Nephron progenitor cell (in vitro differentiated cells): Measurements from ENCODE around the gene KNDC1.

ENCODE experiments used
- DNase-seq: peaks from one replicate; pipeline ENCODE4 v3.0.0; 2021
- H3K27ac Mint-ChIP-seq: 2 replicates; pipeline ENCODE4 v1.8.0; 2021; ENCODE audit warnings: mild to moderate bottlenecking, moderate library complexity, mixed read lengths
- H3K27me3 Mint-ChIP-seq: 2 replicates; pipeline ENCODE4 v1.8.0; 2021; ENCODE audit warnings: mild to moderate bottlenecking, low read depth, mixed read lengths; ENCODE audit not compliant: poor library complexity
- H3K36me3 Mint-ChIP-seq: 2 replicates; pipeline ENCODE4 v1.8.0; 2021; ENCODE audit warnings: low read depth, mixed read lengths
- H3K4me1 Mint-ChIP-seq: 2 replicates; pipeline ENCODE4 v1.8.0; 2021; ENCODE audit warnings: mixed read lengths
- H3K4me3 Mint-ChIP-seq: 2 replicates; pipeline ENCODE4 v1.8.0; 2021; ENCODE audit warnings: mild to moderate bottlenecking, moderate library complexity, mixed read lengths
- H3K9me3 Mint-ChIP-seq: 2 replicates; pipeline ENCODE4 v1.8.0; 2021; ENCODE audit warnings: mild to moderate bottlenecking, moderate library complexity, mixed read lengths
- TF ChIP-seq, protein P1 (sequence below): fragments of 200-600 bp; sonication (generic); IDR thresholded peaks from 2 replicates; pipeline ENCODE4 v1.5.0; 2021; ENCODE audit warnings: antibody characterized with exemption

The KNDC1 gene

DNA sequence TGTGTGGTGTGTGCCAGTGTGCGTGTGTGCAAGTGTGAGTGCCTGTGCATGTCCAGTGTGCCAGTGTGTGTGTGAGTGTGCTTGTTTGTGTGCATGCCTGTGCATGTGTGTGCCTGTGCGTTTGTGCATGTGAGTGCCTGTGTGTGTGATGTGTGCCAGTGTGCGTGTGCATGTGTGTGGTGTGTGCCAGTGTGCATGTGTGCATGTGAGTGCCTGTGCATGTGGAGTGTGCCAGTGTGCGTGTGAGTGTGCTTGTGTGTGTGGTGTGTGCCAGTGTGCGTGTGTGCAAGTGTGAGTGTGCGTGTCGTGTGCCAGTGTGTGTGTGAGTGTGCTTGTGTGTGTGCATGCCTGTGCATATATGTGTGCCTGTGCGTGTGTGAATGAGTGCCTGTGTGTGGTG is 38.5 kb upstream of the KNDC1 start:
- Mint-ChIP-seq H3K27ac (no peak overlapping the region), H3K4me1 (peaks cover 5% of the 10 kb centered on the region), H3K4me3 (no peak overlapping the region), H3K9me3 (peaks cover 20% of the 10 kb centered on the region), H3K27me3 (peaks cover 36% of the 10 kb centered on the region), H3K36me3 (no peaks in the 10 kb centered on the region)
- DNase-seq, result no peak
- TF ChIP-seq, protein P1, sequence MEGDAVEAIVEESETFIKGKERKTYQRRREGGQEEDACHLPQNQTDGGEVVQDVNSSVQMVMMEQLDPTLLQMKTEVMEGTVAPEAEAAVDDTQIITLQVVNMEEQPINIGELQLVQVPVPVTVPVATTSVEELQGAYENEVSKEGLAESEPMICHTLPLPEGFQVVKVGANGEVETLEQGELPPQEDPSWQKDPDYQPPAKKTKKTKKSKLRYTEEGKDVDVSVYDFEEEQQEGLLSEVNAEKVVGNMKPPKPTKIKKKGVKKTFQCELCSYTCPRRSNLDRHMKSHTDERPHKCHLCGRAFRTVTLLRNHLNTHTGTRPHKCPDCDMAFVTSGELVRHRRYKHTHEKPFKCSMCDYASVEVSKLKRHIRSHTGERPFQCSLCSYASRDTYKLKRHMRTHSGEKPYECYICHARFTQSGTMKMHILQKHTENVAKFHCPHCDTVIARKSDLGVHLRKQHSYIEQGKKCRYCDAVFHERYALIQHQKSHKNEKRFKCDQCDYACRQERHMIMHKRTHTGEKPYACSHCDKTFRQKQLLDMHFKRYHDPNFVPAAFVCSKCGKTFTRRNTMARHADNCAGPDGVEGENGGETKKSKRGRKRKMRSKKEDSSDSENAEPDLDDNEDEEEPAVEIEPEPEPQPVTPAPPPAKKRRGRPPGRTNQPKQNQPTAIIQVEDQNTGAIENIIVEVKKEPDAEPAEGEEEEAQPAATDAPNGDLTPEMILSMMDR, result no peak

DNA sequence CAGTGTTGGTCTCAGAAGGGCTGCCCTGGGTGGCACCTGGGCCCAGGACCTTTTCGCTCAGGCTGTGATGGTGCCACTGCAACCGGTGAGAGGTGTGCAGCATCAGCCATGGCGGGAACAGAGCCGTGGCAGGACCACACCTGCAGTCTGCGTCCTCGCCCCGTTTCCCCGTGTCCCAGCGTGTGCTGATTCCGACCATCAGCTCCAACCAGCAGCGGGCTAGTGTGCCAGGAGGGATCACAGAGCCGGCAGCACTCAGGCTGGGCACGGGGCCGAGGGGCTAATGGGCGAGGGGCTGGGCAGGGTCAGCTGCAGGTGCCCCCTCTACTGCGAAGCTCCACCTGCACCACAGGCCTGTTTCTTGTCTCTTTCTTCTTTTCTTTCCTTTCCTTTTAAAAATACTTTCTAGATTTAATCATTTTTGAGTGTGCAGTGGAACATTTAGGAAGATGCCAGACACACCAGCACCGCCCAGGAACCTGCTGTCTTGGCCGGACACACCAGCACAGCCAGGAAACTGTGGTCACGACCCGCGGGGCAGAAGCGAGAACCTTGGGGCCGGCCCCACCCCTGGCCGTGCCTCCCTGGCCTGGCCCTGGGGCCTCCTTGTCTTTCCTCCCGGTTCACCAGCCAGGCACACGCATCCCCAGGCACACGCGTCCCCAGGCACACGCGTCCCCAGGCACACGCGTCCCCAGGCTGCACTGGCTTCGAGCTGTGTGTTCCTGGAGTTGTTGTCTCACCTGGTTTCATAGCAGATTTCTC is 37.7 kb upstream of the KNDC1 start:
- no peak for DNase-seq
- Mint-ChIP-seq H3K27ac (no peak overlapping the region), H3K4me3 (no peak overlapping the region), H3K4me1 (peaks cover 5% of the 10 kb centered on the region), H3K27me3 (peaks cover 36% of the 10 kb centered on the region), H3K36me3 (no peaks in the 10 kb centered on the region), H3K9me3 (peaks cover 20% of the 10 kb centered on the region)
- TF ChIP-seq, protein P1, result no peak

DNA sequence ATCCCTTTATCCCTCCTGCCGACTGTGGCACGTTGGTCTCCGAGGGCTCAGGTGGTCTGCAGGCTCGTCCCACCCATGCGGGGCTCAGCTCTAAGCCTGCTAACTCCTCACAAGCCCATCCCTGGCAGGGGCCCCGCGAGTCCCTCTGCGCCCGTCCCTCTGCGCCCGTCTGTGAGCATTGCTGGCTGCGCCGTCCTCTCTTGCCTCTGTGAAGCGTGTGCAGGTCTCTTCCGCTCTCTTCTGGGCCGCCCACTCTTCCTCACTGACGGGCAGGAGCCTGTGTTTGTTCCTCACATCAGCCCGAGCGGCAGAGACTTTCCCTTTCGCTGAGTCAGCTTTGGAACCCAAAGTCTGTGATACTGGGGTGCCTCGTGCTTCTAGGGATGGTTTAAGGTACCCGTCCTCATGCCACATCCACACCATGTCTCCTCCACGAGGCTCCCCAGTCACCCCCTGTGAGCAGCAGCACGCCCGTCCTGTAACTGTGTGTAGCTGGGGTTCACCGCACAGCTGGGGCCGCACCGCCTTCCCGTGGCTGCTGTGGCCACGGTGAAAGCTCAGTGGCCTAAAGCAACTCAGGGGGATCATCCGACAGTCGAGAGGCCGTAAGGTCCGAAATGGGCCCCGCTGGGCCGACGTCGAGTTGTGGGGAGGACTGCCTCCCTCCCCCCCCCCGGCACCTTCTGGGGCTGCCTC is 36.8 kb upstream of the KNDC1 start:
- no peak overlapping the region for H3K27ac Mint-ChIP-seq
- DNase-seq, result no peak
- TF ChIP-seq, protein P1, result no peak
- H3K36me3 Mint-ChIP-seq, result no peaks in the 10 kb centered on the region
- peaks cover 5% of the 10 kb centered on the region for H3K4me1 Mint-ChIP-seq
- peaks cover 18% of the 10 kb centered on the region for H3K9me3 Mint-ChIP-seq
- H3K4me3 Mint-ChIP-seq, result no peak overlapping the region
- peaks cover 33% of the 10 kb centered on the region for H3K27me3 Mint-ChIP-seq

DNA sequence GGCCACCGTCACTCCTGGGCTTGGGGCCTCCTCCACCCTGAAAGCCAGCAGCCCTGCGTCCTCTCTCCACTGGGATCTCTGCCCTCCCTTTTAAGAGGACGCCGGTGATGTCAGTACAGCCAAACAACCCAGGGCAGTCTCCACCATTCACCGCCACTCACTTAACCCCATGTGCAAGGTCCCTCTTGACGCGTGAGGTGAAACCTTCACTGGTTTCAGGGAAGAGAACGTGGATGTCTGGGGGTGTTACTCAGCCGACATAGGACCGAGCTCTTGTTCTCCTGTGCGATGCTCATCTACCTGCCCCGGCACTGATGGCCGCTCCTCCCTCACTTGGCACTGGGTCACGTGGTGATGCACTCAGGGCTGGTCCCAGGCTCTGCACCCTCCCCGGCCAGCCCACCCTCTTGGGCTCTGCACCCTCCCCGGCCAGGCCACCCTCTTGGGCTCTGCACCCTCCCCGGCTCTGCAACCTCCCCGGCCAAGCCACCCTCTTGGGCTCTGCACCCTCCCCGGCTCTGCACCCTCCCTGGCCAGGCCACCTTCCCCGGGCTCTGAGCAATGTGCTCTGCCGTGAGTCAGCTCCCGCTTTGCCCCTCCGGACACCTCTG is 36.2 kb upstream of the KNDC1 start:
- no peak overlapping the region for H3K4me3 Mint-ChIP-seq
- DNase-seq, result no peak
- TF ChIP-seq, protein P1, result no peak
- no peaks in the 10 kb centered on the region for H3K36me3 Mint-ChIP-seq
- peaks cover 33% of the 10 kb centered on the region for H3K27me3 Mint-ChIP-seq
- peaks cover 11% of the 10 kb centered on the region for H3K9me3 Mint-ChIP-seq
- H3K4me1 Mint-ChIP-seq, result peaks cover 5% of the 10 kb centered on the region
- no peak overlapping the region for H3K27ac Mint-ChIP-seq

DNA sequence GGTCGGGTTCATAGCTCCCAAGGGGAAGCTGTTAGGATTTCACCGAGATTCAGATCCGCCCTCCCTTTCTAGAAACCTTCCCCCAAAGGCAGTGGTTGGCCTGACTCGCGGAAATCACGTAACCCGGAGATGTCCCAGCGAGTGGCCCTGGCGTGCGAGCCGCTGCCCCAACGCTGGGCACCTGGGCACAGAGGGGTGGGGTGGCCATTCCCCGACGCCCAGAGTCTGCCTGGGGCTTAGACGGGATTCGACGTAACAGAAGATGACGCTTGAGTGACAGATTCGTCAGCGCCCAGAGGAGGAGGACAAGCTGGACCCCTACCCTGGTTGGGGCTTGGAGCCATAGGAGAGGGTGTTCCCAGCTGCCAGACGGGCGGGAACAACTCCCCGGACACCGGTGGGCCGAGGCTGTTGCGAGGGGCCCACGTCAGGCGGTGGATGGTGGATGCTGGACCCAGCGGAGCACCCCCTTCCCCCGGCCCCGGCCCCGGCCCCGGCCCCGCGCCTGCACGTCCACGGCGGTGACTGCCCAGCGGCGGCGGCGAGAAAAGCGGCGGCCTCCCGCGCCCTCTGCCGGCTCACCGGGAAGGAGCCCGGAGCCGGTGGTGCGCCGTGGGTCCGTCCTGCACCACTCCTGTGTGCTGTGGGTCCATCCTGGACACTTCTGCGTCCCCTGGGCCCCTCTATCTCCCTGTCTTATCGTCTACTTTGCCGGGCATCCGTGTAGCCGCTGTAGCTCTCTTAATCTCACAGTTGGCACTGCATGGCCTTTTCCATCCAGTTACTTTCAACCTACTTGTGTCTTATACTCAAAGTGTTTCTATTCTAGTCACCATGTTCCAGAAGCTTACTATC is 35.4 kb upstream of the KNDC1 start:
- Mint-ChIP-seq H3K4me3 (peak overlapping the region; percentile 31), H3K9me3 (peaks cover 4% of the 10 kb centered on the region), H3K27ac (no peak overlapping the region), H3K36me3 (no peaks in the 10 kb centered on the region), H3K27me3 (peaks cover 33% of the 10 kb centered on the region), H3K4me1 (peaks cover 5% of the 10 kb centered on the region)
- peak; percentile 82 for DNase-seq
- TF ChIP-seq, protein P1, result peak; percentile 77
